BE2C (cell line): ENCODE results near the gene MAP4K1.

Experiments
- DNase-seq: peaks from one replicate; pipeline ENCODE4 v3.0.0-alpha.2; 2020
- H3K27me3 ChIP-seq: fragments of 250-450 bp; sonication (Bioruptor Pico); 2 replicates; pipeline ENCODE4 v1.5.1; 2020; ENCODE audit warnings: mild to moderate bottlenecking
- H3K36me3 ChIP-seq: fragments of 250-450 bp; sonication (Bioruptor Pico); 2 replicates; pipeline ENCODE4 v1.5.1; 2020; ENCODE audit warnings: mild to moderate bottlenecking
- H3K4me1 ChIP-seq: fragments of 250-450 bp; sonication (Bioruptor Pico); 2 replicates; pipeline ENCODE4 v1.5.1; 2020
- H3K4me3 ChIP-seq: 2 replicates; pipeline ENCODE4 v1.5.1; 2011; ENCODE audit warnings: low read depth, low read length
- H3K9me3 ChIP-seq: fragments of 250-450 bp; sonication (Bioruptor Pico); 2 replicates; pipeline ENCODE4 v1.5.1; 2020
- TF ChIP-seq, protein P1 (sequence below): IDR thresholded peaks from 2 replicates; pipeline ENCODE4 v1.5.1; 2012; ENCODE audit warnings: mild to moderate bottlenecking, low read depth, low read length

Gene MAP4K1

DNA sequence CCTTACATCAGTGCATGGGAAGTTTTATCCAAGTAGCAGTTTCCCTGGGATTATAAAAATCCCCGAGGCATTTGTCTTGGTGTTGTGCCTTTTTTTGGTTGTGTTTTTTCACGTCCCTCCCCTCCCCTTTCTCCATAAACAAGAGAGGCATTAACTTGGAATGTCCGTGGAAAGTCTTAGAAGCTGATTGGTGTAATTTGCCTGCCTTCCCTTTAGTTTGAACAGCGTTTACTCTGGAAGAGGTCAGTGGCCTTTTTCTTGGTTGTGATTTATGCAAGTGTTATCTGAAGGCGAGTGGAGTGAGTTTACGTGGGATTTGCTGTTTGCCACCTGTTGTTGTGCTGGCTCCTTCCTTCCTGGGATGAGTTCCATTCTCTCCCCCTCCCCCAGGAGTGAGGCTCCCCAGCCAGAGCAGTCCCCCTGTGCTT lies 36.9 kb upstream of the MAP4K1 start:
- Histone ChIP-seq H3K36me3 (peaks cover 17% of the 10 kb centered on the region), H3K4me3 (no peak overlapping the region), H3K4me1 (peaks cover 8% of the 10 kb centered on the region; the same call in 1 of the 2 replicates), H3K27me3 (no peaks in the 10 kb centered on the region), H3K9me3 (no peaks in the 10 kb centered on the region)
- DNase-seq, result no peak
- TF ChIP-seq, protein P1, sequence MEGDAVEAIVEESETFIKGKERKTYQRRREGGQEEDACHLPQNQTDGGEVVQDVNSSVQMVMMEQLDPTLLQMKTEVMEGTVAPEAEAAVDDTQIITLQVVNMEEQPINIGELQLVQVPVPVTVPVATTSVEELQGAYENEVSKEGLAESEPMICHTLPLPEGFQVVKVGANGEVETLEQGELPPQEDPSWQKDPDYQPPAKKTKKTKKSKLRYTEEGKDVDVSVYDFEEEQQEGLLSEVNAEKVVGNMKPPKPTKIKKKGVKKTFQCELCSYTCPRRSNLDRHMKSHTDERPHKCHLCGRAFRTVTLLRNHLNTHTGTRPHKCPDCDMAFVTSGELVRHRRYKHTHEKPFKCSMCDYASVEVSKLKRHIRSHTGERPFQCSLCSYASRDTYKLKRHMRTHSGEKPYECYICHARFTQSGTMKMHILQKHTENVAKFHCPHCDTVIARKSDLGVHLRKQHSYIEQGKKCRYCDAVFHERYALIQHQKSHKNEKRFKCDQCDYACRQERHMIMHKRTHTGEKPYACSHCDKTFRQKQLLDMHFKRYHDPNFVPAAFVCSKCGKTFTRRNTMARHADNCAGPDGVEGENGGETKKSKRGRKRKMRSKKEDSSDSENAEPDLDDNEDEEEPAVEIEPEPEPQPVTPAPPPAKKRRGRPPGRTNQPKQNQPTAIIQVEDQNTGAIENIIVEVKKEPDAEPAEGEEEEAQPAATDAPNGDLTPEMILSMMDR, result no peak

DNA sequence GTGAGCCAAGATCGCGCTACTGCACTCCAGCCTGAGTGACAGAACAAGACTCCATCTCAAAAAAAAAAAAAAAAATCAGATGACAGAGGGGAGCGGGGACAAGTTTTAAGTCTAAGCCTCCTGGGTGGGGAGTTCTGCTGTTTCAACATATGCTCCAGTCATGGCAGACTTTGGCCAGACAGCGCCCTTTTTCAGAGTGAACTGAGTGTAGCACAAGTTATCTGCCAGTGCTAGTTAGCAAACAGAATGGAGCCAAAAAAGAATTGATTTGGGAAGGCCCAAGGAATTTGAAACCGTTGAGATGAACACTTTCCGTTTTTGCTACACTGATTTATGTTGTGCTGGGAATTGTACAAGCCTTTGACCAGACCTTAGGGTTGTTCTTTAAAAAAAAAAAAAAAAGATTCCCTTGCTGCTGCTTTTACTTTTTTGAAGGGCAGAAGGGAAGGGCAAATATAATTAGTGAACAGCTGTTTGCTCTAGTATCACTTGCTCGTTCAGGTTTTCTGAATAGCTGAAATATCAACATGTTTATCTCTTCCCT lies 35.3 kb upstream of the MAP4K1 start:
- no peaks in the 10 kb centered on the region for H3K27me3 ChIP-seq
- no peak for DNase-seq
- no peak overlapping the region for H3K4me3 ChIP-seq

DNA sequence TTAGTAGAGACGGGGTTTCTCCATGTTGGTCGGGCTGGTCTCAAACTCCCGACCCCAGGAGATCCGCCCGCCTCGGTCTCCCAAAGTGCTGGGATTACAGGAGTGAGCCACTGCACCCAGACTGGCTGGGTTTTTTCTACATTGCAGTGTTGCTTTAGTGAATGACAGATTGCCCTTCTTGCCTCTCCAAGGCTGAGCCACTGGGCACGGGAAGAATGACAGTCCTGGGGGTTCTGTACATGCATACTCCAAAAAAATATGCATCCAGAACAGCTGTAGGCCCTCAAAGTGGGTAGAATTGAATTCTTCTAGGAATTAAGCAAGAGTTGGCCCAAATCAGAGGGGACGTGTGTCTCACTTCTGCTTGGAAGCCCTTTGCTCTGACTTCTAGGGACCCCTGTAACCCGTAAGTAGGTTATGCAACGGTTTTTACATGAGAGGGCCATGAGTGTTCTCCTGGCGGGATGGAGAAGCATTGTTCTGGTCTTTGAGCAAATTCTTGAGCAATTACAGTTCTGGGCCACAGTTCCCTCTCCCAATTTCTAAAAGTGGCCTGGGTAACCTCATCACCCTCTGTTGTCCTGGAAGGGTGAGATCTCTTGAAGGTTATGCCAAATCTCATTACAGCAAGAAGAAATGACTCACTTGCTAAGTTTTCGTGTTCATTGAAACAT lies 33.3 kb upstream of the MAP4K1 start:
- DNase-seq, result no peak
- H3K4me3 ChIP-seq, result no peak overlapping the region
- TF ChIP-seq, protein P1, result no peak

More for the DNA sequence above, 35.3 kb upstream of the MAP4K1 start:
- peaks cover 17% of the 10 kb centered on the region for H3K36me3 ChIP-seq
- H3K9me3 ChIP-seq, result no peaks in the 10 kb centered on the region
- peaks cover 11% of the 10 kb centered on the region; the same call in 1 of the 2 replicates for H3K4me1 ChIP-seq
- TF ChIP-seq, protein P1, result no peak

DNA sequence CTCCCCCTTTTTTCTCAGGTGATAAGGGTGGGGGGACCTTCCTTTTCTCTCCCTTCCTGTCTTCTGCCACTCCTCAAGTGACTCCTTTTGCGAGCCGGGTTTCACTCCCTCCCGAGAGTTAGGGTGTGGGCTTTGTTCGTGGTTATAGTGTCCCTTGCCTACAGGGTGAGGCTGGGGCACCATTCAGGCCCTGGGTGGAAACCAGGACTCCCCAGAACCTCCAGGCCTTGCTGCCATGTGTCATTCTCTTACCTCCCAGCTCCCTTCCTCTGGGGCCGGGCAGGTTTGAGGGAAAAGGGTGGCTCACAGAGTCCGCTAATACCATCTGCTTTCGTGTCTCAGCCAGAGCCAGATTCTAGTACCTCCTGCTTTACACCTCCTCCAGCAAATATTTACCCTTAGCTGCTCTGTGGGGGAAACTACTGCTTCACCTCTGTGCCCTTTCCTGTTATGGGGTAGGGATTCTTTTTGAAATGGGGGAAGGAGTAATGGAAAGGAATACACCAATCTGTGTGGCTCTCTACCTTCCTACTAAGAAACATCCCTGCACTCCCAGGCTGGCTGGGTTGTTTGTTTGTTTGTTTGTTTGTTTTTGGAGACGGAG lies 32.5 kb upstream of the MAP4K1 start:
- peaks cover 2% of the 10 kb centered on the region for H3K36me3 ChIP-seq
- DNase-seq, result no peak
- H3K4me1 ChIP-seq, result peaks cover 11% of the 10 kb centered on the region; the same call in 1 of the 2 replicates
- H3K4me3 ChIP-seq, result no peak overlapping the region
- H3K9me3 ChIP-seq, result no peaks in the 10 kb centered on the region
- TF ChIP-seq, protein P1, result no peak
- H3K27me3 ChIP-seq, result no peaks in the 10 kb centered on the region

More for the DNA sequence above, 33.3 kb upstream of the MAP4K1 start:
- Histone ChIP-seq H3K4me1 (peaks cover 11% of the 10 kb centered on the region; the same call in 1 of the 2 replicates), H3K36me3 (peaks cover 9% of the 10 kb centered on the region), H3K9me3 (no peaks in the 10 kb centered on the region), H3K27me3 (no peaks in the 10 kb centered on the region)

DNA sequence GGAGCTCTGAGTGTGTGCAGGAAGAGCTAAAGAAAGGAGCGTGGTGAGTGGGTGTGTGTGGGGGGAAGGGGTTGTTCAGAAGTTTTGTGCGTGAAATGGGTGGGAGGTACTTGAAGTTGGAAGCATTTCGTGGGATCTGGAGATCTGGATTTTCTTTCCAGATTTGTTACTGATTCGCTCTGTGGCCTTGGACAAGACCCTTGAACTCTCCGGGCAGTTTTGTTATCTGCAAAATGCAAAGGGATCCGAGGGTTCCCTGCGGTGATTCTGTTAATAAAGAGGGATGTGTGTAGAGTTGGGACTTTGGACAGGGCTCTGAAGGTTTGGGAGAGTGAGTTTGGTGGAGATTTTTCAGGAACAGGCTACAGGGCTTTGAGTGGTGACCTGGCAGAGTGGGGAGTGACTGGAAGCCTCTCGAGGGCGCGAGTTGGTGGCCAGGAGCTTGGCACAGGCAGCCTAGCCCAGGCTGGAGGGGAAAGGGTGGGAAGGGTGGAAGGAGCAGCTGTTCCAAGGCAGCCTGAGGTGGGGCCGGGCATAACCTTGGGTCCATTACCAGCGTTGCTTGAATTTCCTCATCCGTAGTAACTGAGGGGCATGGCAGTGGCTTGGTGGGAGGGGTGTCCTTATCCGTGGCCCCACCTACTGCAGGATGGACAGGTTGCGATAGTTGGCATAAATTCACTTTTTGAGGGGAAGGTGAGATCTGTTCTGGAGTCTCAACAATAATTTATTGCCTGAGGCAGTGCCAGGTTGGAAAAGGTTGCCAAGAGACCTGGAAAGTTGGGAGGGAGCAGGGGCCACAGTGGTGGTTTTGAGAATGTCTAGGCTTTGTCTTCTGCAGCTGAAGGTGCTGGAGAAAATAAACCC lies 31.8 kb upstream of the MAP4K1 start:
- TF ChIP-seq, protein P1, result no peak

More for the DNA sequence above, 31.8 kb upstream of the MAP4K1 start:
- Histone ChIP-seq H3K4me1 (peaks cover 11% of the 10 kb centered on the region; the same call in 1 of the 2 replicates), H3K9me3 (no peaks in the 10 kb centered on the region), H3K27me3 (no peaks in the 10 kb centered on the region), H3K4me3 (peak overlapping the region; percentile 99), H3K36me3 (no peaks in the 10 kb centered on the region; the same call in none of the 2 replicates)
- DNase-seq, result no peak
